ENCODE data around the gene PTCH1.

GRCh38 chr9:95509851-95510708 is 6.7 kb downstream of the PTCH1 start:
- TF ChIP-seq CTCF (IDR thresholded peaks at IDR 0.05) (no peak), EZH2 (IDR thresholded peaks at IDR 0.05; ENCODE audit: borderline replicate concordance, insufficient read depth, low read depth, low read length, poor library complexity, severe bottlenecking) (peak; percentile 83)

Data from B cell (primary cell).